KBM-7 (cell line): ENCODE measurements around the gene B4GALT6.

Experiments used
- DNase-seq: peaks from one replicate; pipeline ENCODE4 v3.0.0-alpha.2; 2015
- in situ Hi-C: fragments of 300-500 bp; cut with MboI; formaldehyde crosslinking; loops from 2 replicates; pipeline ENCODE4 v1.14.3; 2020; ENCODE audit warnings: low sequenced_read_pairs, low pct_unique_long_range_greater_than_20kb, mixed read lengths

B4GALT6 gene

DNA sequence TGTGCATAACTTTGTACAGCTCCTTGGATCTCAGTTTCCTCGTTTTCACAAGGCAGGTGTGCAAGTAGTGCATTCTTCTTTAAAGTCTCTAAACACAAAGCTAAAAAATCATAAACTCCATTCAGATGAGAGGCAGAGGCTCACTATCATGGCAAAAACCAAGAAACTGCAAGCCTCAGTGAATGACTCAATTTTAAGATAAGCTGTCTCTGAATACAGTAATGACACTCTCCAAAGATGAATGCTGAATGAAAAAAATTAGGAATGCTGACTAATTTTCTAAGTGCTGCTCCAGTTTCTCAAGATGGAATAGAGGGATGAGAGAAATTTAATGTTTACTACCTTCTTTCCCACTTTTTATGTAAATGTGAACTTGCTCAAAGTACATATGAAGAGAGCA, 17.2 kb downstream of the B4GALT6 start:
- in situ Hi-C loops = no loop called here
- no peak for DNase-seq

DNA sequence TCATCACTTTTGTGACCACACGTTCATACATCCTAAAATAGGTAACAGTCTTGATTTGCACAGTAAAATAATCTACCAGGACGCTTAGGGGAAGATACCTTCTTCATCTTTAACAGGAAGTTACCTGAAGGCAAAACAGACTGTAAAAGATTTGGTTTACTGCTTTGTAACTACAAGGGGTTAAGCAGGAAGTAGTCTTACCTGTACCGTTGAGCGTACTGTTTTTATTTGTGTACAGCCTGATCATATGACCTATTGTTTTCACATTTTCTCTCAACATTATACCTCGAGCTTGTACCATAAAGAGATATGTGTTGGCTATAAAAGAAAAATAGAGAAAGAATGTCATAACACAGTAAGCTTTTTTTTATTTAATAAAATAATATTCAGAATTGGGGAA, 18.3 kb downstream of the B4GALT6 start:
- DNase-seq = no peak
- in situ Hi-C loops = no loop called here

DNA sequence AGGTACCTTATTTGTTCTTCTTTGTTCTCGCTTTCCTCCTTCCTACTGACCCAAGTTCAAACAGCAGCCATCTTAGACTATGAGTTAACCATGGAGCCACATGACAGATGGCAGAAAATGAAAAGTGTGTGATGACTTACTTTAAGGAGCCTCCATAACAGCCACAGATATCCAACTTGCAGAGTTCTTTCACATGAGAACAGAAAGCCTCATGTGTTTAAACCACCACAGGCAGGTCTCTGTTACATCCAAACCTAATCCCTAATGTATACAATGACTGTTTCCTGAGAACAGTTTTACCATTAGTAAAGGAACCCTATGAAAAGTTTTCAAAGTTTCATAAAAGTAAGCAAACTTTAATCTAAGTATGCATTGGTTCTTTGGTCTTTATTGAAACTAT, 20.3 kb downstream of the B4GALT6 start:
- in situ Hi-C loops = no loop called here
- DNase-seq = no peak

DNA sequence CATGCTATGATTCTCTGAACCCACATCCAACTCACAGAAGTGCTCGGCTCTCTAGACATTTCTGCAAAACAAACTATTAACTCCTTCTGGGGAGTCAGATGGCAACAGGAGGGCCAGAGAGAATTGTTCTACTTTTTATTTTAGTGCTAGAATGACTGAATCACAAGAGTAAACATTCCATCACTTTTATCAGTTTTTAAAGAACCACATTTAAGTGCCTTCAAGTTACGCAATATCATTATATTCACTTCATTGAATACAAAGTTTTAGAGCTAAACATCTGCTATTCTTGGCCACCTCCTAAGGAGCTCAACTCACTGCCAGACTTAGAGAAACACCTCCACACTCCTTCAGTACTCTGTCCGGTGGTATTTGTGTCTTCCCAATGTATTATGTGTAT, 22.4 kb downstream of the B4GALT6 start:
- DNase-seq = peak; percentile 26
- in situ Hi-C loops = no loop called here

DNA sequence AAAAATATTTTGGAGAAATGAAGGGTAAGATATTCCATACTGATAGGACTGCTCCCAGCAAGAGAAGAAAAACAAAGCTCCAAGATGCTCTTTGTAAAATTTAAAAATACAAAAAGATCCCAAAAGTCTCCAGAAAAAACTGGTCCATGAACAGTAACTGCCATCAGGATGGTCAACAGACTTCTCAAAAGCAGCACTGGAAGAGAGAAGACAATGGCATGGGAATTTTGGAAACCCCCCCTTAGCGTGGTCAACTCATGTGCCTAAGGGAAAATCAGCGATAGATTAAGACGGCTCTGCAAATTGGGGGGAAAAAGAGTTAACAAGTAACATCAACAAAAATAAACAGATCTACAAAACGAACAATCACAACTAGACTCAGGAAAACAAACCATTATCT, 23.6 kb downstream of the B4GALT6 start:
- DNase-seq = no peak
- in situ Hi-C loops = no loop called here

DNA sequence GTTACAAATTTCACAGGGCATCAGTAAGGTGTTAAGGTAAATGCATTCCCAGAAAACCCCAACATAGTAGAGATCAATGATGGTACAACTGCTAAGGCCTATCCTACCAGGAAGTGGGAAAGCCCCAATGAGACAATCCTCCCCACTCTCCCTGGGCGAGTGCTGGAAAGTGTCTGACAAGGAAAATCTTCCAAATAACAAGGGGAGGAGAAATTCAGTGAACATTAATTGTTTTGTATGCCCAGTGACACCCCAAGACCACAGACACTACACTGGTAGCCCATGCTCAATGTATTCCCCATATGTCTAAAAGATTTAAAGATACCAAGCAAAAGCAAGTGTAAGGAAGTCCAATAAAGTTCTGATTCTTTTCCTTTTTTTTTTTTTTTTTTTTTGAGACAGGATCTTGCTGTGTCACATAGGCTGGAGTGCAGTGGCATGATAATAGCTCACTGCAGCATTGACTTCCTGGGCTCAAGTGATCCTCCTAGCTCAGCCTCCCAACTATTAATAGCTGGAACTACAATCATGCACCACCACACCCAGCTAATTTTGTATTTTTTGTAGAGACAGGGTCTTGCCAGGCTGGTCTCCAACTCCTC, 24.7 kb downstream of the B4GALT6 start:
- in situ Hi-C loops = no loop called here
- DNase-seq = no peak

DNA sequence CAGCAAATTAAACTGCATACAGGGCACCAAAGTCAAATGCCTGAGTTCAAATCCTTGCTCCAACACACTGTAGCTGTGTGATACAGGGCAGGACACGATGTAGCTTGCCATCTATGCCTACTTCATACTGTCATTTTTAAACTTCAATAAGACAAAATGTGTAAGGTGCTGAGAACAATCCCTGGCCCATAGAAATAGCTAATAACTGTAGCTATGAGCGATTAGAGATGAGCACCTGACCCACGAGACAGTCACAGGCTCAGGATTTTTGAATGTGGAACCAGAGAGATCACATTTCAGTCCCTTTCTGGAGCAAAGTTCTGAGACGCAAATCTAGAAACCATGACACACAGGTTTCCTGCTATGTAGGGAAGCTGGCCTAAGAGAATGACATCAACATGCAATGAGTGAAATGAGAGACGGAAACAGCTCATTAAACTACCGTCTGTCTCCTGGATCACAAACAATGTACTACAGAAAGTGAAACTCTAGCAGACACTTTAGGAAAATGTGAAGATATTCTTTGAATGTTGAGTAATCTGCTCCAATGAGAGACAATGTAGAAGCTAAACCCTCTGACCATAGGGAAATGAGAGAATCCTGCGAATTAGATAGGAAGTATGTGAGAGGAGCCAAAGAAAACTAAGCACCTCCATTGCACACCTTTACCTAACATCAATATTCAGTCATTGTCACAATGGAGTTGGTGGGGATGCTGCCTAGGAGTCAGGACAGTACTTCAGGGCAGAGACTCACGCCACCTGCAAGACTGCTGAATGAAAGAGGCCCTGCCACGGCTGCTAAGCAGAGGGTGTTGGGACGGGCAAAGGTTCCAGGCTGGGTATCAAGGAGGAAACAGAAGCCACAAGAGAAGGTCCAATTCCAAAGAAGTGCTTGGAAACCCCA, 25.5 kb downstream of the B4GALT6 start:
- DNase-seq = peak; percentile 58
- in situ Hi-C loops = no loop called here

DNA sequence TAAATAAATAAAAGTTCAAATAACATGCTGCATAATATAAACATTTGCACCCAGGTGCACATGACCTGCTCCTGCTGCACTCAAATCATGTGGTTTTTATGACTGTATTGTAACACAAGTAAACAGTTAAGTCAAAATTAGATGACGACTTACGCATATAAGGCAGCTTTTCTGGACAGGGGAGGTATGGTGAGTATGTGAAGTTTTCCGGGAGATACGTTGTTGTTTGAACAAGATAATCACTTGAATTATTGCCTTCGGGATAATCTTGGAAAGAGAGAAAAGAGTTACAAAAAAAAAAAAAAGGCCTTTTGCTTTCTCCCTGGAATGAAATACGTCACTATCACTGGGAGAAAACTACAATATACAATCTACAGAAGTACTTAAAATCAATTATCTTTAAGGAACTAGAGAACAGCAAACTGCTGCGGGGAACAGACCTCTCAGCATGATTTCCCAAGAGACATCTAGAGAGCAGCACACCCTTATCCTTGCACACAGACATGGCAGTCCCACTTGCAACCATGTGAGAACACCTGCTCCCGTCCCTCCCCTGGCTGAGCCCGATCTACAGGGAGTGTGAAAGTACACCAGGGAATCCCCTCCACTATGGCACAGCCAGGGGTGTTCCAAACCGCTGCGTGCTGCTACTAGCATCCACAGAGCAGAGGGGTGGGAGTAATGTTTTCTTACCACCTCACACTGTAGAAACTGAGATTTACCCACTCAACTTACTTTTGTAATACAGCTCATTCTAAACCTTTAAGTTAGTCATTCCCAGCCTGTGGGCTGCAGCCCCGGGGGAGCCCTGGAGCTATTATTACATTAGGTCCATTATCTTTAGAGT, 26.3 kb downstream of the B4GALT6 start:
- DNase-seq = no peak
- in situ Hi-C loops = no loop called here

DNA sequence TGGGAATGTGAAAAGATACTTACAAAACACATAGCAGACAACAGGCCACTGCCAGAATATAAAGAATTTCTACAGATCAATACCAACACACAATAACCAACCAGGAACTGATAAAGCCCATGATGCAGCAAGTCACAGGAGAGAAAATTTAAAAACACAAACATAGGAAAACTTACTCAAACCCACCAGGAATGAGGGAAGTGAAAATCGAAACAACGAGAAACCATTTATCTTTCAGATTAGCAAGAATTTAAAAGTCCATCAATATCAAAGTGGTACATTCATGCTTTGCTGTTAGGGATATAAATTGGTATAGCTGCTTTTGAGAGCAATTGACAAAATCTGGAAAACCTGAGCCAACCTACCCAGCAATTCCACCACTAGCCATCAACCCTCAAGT, 27.6 kb downstream of the B4GALT6 start:
- no peak for DNase-seq
- in situ Hi-C loops = no loop called here

DNA sequence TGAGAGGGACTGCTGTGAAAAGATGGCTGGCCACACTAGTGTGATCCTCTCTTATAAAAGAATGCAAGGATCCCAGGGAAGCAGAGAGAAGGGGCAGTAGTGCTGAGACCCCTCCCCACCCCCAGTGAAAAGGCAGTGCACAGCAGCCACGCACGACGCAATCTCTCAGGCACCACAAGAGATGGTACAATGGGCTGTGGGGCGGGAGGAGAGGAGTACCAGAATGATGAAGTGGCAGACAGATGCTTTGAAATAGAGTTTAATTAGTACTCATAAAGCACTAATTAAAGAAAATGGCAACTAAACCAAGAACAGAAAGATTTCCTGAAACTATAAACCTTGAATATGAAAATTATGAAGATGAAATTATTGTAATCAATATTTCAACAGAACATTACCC, 29.0 kb downstream of the B4GALT6 start:
- DNase-seq = no peak

DNA sequence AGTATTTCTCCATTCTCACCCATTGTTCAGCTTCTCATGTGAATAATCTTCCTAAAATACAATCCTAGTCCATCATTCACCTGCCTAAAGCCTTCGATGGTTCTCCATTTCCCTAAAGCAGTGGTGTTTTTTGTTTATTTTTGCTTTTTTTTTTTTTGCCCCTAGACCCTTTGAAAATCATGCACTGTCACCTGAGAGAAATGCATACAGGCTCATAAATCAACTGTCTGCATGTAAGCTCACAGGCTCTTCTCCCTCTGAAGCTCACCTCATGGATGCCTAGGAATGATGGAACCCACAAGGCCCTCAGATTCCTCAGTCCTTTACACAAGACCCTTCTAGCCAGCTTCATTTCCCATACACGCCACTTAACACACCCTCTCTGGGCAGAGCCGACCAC, 31.5 kb downstream of the B4GALT6 start:
- DNase-seq = no peak
- in situ Hi-C loops = no loop called here

More for the DNA sequence above, 29.0 kb downstream of the B4GALT6 start:
- in situ Hi-C loops = no loop called here

DNA sequence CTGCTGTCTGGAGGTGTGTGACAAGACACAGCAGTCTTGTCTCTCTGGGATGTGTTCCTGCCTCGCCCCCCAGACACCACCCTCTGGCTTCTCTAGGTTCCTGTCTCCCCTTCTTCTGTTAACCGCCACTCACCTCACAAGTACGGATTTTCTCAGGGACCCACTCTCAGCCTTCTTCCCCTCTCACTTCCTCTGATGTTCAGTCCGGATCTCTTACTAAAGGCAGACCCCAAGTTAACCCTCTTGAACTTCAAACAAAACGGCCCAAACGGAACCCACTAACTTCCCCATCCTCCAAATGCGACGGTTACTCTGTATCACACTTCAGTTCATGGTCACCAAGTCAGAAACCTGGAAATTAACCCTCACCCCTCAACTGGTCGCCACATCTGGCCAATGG, 32.0 kb downstream of the B4GALT6 start:
- in situ Hi-C loops = no loop called here
- no peak for DNase-seq

DNA sequence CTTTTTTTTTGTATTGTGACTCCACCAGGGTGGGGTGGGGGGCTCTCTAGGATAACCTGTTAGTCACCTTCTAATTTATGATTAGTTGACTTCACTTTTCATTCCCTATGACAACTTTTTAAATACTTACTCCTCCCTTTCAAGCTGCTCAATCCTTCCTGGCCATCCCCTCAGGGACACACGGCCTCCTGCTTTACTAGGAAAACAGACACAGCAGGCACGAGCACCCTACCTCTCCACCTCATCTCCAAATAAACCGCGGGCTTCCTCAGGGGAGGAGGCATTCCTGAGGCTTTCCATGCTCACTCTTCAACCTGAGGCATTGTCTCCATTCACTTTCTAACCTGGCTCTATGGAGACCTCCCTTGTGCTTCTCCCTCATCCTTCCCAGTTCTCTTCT, 33.0 kb downstream of the B4GALT6 start:
- in situ Hi-C loops = no loop called here

DNA sequence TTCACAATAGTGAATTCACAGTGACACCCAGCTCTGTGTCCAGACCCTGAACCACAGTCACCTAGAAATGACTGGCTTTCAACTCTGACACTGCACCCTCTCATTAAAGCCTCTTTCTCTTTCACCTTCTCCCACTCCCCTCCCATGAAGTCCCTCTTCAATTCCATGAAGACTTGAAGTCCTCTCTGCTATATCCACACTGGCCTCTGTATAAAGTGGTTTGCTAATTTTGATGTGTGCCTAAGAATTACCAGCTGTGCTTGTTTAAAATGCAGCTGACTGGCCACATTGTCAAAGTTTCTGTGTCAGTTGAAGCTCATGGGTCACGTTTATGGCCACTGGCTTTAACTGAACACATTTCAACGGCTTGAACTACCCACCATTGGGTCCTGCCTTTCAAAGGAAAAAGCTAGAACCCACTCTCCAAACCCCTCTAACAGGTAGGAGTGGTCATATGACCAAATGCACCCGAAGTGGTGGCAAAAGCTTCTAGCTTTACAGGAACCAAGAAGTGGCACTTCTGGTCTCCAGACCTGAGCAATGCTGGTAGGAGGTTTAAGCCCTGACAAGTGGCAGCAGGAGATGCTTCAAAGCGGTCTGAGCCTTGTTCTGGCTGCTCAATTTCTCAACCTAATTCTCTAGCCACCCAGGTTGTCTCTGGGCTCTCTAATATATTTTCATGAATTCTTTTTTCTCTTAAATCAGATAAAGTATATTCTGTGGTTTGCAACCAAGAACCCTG, 34.2 kb downstream of the B4GALT6 start:
- in situ Hi-C loops = no loop called here
- DNase-seq = no peak

More for the DNA sequence above, 33.0 kb downstream of the B4GALT6 start:
- DNase-seq = no peak

DNA sequence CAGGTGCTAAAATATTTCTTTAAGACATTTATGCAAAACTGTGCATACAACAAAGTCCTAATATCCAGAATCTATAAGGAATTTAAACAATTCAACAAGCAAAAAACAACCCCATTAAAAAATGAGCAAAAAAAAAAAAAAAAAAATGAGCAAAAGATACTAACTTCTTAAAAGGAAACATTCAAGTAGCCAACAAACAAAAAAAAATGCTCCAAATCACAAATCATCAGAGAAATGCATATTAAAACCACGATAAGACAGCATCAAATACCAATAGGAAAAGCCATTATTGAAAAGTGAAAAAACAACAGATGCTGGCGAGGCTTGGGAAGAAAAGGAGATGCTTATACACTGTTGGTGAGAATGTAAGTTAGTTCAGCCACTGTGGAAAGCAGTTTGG, 34.9 kb downstream of the B4GALT6 start:
- in situ Hi-C loops = no loop called here
- DNase-seq = no peak

DNA sequence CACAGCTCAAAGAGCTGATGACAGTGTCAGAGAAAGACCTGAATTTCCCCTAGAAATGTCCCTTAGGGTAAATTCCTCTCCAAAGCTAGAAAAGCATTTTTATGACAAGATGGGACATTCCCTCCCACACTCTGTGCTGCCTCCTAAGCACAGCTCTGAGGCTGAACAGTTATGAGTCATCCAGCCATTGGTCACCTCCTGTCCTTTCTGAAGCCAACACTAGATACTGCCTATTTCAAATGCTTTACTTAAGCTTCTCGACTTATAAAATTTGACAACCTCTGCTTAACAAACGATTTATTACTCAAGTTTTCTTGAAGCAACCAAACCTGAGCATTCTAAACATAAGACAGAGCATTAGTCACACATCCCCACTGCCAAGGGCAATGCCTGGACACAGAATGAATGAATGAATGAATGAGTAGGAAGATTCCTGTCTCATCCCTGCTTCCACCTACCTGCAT, 35.4 kb downstream of the B4GALT6 start:
- DNase-seq = no peak
- in situ Hi-C loops = no loop called here

DNA sequence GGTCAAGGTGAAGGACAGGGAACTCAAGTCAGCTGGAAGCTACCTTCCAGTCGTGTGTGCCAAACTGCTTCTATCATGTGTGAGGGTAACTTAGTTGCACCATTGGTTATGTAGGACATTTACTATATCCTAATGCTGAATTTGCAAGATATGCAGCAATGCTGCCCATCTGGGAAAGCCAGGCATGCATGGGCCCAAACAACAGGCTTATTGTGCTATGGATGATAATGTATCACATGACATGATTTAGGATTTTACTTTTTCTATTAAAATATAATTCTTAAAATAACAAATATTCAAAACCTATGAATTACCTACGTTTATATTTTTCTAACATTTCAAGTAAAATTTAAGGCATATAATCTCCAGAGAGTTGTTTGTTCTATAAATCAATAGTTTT, 35.9 kb downstream of the B4GALT6 start:
- no peak for DNase-seq

DNA sequence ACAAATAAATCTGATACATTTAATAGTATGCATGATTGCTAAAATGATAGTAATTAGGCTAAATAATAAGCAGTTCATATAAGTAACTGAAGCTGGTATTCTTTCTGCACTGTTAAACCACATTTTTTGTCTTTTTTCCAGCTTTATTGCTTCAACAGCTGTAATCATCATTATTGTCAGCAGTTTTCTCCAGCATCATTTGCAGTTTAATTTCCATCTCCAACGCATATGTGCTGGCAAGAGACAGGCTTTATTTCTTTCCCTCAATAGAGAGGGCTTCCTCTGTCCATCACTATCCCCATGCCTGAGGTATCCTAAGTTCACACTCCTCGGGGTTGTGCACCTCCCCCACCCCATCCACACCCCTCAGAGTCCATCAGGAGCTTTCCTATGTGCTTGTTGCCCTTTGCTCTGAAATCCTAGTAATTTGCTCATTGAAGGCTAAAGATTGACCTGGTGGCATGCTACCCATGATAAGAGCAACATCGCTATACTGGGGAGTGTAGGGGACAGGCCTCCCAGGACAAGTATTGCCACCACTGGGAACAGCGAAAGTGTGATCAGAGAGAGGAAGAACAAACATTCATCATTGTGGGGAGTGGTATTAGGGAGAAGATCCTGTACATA, 37.1 kb downstream of the B4GALT6 start:
- in situ Hi-C loops = no loop called here
- DNase-seq = no peak

More for the DNA sequence above, 35.9 kb downstream of the B4GALT6 start:
- in situ Hi-C loops = no loop called here
